ENCODE results near the gene PLD1. TPM values are rescaled to one million over a fixed set of nuclear protein-coding genes. Genes with fewer than 3 reads are reported as not detected.

PLD1 gene
- total RNA-seq, 2 donors from 2014 or later: 0.32 to 0.89 TPM

DNA sequence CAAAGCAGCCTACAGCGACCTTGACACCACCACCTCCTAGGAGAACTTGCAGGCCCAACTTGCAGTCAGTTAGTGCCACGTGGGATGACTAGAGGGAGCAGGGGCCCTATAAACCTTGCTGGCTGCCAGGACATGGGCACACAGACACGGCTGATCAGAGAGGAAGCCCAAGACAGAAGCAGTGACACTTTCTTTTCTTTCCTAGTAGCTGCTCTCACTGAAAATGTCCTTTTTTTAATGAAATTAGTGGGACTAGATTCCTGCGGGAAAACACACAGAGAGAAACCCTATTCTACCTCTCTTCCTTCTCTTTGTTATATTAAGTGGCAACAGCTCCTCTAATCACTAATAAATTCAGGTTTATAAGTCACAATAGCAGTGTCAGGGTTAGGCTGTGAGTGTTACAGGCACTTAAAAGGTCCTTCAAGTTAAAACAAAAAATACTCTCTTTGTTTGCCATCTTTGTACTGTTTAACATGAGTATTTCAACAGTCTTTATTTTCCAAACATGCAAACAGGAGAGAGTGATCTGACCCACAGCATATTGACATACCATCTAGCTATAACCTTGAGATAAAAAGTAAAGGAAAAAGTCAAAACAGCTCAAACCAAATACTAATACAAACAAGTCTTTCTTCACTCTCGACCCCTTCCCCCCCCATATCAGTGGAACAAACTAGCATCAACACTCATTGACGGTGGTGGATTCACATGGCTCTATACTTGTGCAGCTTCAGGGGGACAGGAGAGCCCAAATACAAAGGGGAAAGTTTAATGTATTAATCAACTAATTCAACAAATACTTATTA is 30.7 kb upstream of the PLD1 start:
- ATAC-seq: no peak
- Mint-ChIP-seq H3K36me3 (no peaks in the 10 kb centered on the region), H3K27ac (peak overlapping the region in 1 of 2 donors; percentile 7), H3K9me3 (peaks cover 0 to 3% of the 10 kb centered on the region in 2 donors)
- DNase-seq (ENCODE audit: low spot score in 2 of 2): no peak

DNA sequence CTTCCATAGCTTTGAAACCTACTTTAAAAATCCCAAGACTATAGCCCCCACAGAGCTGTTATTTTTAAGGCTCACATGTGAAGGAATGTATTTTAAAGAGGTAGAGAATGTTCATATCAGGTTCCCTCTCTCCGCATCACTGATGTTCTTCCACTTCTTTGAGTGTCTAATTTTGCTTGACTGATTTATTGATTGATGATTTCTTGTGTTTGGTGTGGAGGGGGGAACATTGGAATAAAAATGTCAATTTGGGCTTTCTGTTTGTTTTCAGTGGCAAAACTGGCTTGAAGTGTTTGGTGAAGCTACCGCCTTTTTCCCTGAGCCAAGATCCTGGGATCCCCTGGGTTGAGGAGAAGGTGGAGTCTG is 30.1 kb upstream of the PLD1 start:
- DNase-seq (ENCODE audit: low spot score in 2 of 2): no peak
- Mint-ChIP-seq H3K27ac (peak overlapping the region in 1 of 2 donors; percentile 7), H3K9me3 (no peaks in the 10 kb centered on the region), H3K36me3 (no peaks in the 10 kb centered on the region)
- ATAC-seq: no peak

GRCh38 chr3:171839270-171839669 is 29.0 kb upstream of the PLD1 start:
- H3K36me3 Mint-ChIP-seq: no peaks in the 10 kb centered on the region

DNA sequence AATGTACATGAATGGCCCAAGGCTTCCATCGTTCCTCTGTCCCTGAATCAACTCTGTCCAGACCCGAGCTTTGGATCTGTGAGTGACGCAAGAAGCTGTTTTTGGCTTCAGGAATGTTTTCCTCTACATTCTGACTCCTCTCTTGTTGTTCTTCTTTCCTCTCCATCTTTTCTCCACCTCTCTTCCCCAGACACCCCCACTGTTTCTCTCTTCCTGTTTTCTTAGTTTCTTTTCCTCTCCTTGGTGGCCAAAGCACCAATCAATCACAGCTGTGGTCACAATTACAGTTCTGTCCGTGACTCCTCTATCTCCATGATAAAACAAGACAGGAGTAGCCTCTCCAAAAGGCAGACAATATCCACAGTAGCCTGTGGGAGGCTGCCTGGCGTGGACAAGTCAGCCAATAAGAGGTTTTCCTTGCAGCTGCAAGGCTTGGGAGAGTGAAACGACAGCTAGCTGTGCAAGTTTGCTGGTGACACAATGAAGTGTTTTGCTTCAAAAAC is 28.0 kb upstream of the PLD1 start:
- Mint-ChIP-seq H3K9me3 (no peaks in the 10 kb centered on the region), H3K36me3 (no peaks in the 10 kb centered on the region), H3K27ac (no peak overlapping the region)
- no peak for ATAC-seq
- no peak for DNase-seq (ENCODE audit: low spot score in 2 of 2)

More at GRCh38 chr3:171839270-171839669, 29.0 kb upstream of the PLD1 start:
- Mint-ChIP-seq H3K27ac (no peak overlapping the region), H3K9me3 (no peaks in the 10 kb centered on the region)
- DNase-seq (ENCODE audit: low spot score in 2 of 2) (no peak), ATAC-seq (no peak)

GRCh38 chr3:171837698-171838097 is 27.4 kb upstream of the PLD1 start:
- H3K27ac Mint-ChIP-seq: no peak overlapping the region
- H3K9me3 Mint-ChIP-seq: no peaks in the 10 kb centered on the region
- DNase-seq (ENCODE audit: low spot score in 2 of 2) (no peak), ATAC-seq (no peak)
- no peaks in the 10 kb centered on the region for H3K36me3 Mint-ChIP-seq

GRCh38 chr3:171836855-171837254 is 26.6 kb upstream of the PLD1 start:
- Mint-ChIP-seq H3K9me3 (no peaks in the 10 kb centered on the region), H3K36me3 (no peaks in the 10 kb centered on the region), H3K27ac (no peak overlapping the region)
- DNase-seq (ENCODE audit: low spot score in 2 of 2): no peak
- ATAC-seq: no peak

GRCh38 chr3:171835613-171836012 is 25.3 kb upstream of the PLD1 start:
- H3K9me3 Mint-ChIP-seq: no peaks in the 10 kb centered on the region
- DNase-seq (ENCODE audit: low spot score in 2 of 2): no peak
- no peak overlapping the region for H3K27ac Mint-ChIP-seq
- H3K36me3 Mint-ChIP-seq: no peaks in the 10 kb centered on the region
- no peak for ATAC-seq

- no peaks in the 10 kb centered on the region for H3K9me3 Mint-ChIP-seq
- DNase-seq (ENCODE audit: low spot score in 2 of 2): no peak
- no peak for ATAC-seq
- no peaks in the 10 kb centered on the region for H3K36me3 Mint-ChIP-seq
- no peak overlapping the region for H3K27ac Mint-ChIP-seq
These were observed 24.8 kb upstream of the PLD1 start for GRCh38 chr3:171835116-171835515.

- Mint-ChIP-seq H3K9me3 (no peaks in the 10 kb centered on the region), H3K27ac (no peak overlapping the region), H3K36me3 (no peaks in the 10 kb centered on the region)
- ATAC-seq (no peak), DNase-seq (ENCODE audit: low spot score in 2 of 2) (no peak)
These were observed 24.1 kb upstream of the PLD1 start for GRCh38 chr3:171834461-171834801.

DNA sequence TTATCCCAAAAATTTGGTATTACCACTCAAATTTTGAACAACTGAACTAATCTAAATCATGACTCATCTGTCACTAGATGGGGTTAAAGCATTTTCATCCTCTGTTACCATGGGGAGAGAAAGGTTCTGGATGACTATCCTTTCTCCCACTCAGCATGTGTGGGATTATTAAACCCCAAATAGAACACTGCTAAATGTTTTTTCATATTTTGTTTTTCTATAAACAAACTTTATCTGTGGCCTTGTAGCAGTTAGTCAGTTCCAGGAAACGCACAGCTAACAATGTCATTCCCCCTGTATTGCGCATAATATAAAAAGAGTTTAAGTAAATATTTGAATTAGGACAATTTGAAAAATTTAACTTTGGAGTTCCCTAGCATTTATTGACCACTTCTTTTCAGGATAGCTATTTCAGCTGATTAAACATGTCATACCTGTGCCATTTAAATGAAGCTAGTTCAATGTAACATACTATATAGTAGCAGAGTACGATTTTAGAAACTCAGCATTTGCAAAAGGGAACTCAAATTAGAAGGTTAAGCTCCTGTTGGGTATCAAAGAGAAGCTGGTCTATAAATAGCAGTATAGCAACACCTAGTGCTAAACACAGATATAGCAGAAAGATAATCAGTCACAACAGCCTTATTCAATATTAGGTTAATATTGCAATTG is 23.6 kb upstream of the PLD1 start:
- DNase-seq (ENCODE audit: low spot score in 2 of 2) (no peak), ATAC-seq (peak in 1 of 2 donors; percentile 54)
- Mint-ChIP-seq H3K27ac (no peak overlapping the region), H3K9me3 (no peaks in the 10 kb centered on the region), H3K36me3 (no peaks in the 10 kb centered on the region)

DNA sequence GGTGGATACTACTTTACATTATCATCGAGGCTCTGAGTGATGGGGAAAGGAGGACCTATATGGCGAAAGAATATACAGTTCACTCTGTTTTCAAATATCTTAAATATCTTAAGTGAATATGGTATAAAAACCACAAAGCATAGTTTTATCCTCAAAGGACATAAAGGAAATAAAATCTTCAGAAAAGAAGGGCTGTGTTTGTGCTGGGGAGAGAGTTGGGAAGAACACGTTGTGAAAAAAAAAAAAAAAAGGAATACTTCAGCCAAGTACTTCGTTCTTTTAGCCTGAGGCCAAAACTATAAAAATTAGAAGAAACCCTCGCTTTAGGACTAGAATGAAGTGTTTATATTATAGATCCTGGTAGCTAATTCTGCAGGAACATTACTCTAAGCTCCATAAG is 22.7 kb upstream of the PLD1 start:
- no peaks in the 10 kb centered on the region for H3K9me3 Mint-ChIP-seq
- ATAC-seq (no peak), DNase-seq (ENCODE audit: low spot score in 2 of 2) (no peak)
- H3K27ac Mint-ChIP-seq: no peak overlapping the region
- no peaks in the 10 kb centered on the region for H3K36me3 Mint-ChIP-seq

GRCh38 chr3:171831936-171832335 is 21.7 kb upstream of the PLD1 start:
- no peaks in the 10 kb centered on the region for H3K36me3 Mint-ChIP-seq
- H3K9me3 Mint-ChIP-seq: no peaks in the 10 kb centered on the region
- H3K27ac Mint-ChIP-seq: no peak overlapping the region
- no peak for ATAC-seq
- no peak for DNase-seq (ENCODE audit: low spot score in 2 of 2)

GRCh38 chr3:171830518-171830875 is 20.2 kb upstream of the PLD1 start:
- Mint-ChIP-seq H3K36me3 (no peaks in the 10 kb centered on the region), H3K9me3 (no peaks in the 10 kb centered on the region), H3K27ac (no peak overlapping the region)
- ATAC-seq: no peak
- DNase-seq (ENCODE audit: low spot score in 2 of 2): no peak

DNA sequence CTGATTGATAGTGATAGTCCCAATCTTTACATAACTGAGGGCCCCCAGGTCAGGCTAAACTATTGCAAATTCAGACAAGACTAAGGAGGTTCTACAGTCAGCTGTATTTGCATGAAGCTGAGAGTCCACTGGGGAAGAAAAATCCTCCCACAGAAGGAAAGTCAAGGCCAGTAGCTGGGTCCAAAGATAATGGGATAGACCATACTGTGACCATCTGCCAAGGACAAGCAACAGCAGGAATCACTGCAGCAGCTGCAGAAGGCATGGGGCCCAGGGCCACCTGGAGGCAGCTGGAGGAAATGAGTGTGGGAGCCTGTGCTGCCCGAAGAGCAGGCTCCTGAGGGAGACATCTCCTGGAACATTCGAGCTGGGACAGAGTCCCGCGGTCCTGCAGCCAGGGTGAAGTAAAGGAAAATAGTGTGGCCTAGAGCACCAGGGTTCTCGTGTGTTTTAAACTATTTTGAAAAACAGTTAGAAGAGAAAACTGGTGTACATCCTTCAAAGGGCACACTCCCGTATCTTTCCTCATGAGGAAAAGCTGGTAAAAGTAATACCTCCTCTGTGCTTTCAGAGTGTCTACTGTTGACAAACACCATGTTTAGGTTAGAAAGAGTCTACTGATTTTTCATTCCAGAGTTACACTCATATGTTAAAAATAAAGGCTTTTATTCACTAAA is 19.7 kb upstream of the PLD1 start:
- H3K27ac Mint-ChIP-seq: no peak overlapping the region
- no peaks in the 10 kb centered on the region for H3K9me3 Mint-ChIP-seq
- DNase-seq (ENCODE audit: low spot score in 2 of 2) (no peak), ATAC-seq (peak in 1 of 2 donors; percentile 55)
- no peaks in the 10 kb centered on the region for H3K36me3 Mint-ChIP-seq

DNA sequence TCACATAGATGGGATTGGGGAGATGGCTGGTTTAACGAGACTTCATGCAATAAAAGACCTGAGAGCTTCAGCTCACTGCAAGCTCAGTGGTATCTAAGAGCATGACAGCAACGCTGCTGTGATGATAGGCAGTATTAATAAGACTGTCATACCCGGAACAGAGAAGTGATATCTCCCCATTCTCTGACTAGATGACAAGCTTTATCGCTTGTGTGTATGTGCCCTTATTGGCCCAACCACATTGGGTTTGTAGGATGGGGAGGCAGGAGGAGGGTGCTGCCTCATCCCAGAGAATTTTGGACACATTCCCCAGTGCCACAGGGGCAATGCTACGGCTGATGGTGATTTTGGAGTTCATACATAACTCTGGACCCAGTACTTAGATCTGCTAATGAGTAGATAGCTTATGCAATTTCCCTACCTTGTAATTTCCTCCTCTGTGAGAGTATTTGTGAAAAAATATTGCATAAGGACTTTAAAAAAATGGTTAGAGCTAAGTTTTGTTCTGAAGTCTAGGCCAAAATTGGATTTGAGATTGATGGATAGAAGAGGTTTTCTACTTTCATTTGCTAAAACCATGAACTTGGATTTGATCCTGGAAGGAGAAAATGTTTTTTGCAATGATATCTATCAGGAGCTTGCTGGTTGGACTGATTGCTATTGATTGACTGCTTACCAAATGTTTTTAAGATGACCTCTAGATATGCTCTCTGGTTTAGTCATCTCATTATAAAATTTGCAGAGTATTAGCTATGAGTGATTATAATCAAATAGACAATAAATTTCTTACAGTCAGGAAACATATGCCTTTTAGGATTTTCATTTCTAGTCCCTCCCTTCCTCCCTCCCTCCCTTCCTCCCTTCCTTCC is 18.9 kb upstream of the PLD1 start:
- ATAC-seq (no peak), DNase-seq (ENCODE audit: low spot score in 2 of 2) (no peak)
- H3K36me3 Mint-ChIP-seq: no peaks in the 10 kb centered on the region
- no peak overlapping the region for H3K27ac Mint-ChIP-seq
- no peaks in the 10 kb centered on the region for H3K9me3 Mint-ChIP-seq

- H3K36me3 Mint-ChIP-seq: no peaks in the 10 kb centered on the region
- H3K9me3 Mint-ChIP-seq: no peaks in the 10 kb centered on the region
- ATAC-seq (no peak), DNase-seq (ENCODE audit: low spot score in 2 of 2) (no peak)
- no peak overlapping the region for H3K27ac Mint-ChIP-seq
These were observed 17.7 kb upstream of the PLD1 start for GRCh38 chr3:171827836-171828458.
